ENCODE results near the gene CCDC68. TPM values are rescaled to one million over a fixed set of nuclear protein-coding genes. Genes with fewer than 3 reads are reported as not detected.

Gene CCDC68, protein sequence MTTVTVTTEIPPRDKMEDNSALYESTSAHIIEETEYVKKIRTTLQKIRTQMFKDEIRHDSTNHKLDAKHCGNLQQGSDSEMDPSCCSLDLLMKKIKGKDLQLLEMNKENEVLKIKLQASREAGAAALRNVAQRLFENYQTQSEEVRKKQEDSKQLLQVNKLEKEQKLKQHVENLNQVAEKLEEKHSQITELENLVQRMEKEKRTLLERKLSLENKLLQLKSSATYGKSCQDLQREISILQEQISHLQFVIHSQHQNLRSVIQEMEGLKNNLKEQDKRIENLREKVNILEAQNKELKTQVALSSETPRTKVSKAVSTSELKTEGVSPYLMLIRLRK
- total RNA-seq, result 1.8 and 1.9 TPM in 2 replicates

DNA sequence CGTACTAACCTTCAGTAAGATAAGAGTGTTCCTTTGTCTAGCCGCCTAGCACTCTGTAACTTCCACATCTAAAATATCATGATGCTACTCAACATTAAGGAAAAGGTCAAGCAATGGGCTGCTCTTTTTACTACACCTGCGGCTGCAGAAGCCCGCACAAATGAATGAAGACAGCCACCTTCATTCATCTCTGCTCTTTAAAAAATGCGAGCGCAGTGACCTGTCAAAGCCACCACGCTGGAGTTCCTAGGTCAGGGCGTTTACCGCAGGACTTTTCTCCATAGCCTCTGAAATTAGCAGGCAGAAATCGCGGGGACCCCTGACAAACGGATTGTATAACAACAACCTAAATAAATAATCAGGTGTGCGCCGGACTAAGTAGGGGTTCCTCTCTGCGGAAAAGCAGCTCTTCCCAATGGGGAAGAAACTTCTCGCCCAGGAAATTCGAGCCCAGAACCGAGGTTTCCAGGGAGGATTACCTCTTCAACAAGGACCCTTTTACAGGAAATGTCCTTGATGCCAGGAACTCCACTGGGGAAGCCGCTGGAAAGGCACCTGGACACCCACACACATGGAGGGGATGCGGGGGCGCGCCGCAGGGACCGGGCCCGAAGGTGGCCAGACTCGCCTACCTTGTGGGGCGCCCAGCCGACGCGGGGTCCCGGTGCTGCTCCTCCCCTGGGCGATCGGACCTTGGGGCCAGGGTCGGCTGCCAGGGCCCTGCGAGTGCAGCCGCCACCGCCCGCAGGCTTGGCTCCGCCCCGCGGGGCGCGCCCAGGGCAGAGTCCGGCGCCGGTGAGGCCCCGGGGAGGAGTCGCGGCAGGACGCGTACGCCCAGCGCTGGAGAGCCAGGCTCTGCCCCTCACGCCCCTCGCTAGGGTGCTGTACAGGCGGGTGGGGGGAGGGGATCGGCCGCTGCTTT lies at the start of gene CCDC68:
Gene CCDC68 (minus strand): TSS at position 758 of the 922 bp plus-strand sequence. CDS start 16,670 bp downstream, outside the sequence.

Other genes with a start within 250 kb of the CCDC68 start
- 18.3 and 22.2 TPM in 2 replicates for gene RAB27B, start 131.0 kb downstream of the CCDC68 start, total RNA-seq

Measured in uterine smooth muscle cell (primary cell).